ENCODE results near the gene CYP2W1.

The CYP2W1 gene

DNA sequence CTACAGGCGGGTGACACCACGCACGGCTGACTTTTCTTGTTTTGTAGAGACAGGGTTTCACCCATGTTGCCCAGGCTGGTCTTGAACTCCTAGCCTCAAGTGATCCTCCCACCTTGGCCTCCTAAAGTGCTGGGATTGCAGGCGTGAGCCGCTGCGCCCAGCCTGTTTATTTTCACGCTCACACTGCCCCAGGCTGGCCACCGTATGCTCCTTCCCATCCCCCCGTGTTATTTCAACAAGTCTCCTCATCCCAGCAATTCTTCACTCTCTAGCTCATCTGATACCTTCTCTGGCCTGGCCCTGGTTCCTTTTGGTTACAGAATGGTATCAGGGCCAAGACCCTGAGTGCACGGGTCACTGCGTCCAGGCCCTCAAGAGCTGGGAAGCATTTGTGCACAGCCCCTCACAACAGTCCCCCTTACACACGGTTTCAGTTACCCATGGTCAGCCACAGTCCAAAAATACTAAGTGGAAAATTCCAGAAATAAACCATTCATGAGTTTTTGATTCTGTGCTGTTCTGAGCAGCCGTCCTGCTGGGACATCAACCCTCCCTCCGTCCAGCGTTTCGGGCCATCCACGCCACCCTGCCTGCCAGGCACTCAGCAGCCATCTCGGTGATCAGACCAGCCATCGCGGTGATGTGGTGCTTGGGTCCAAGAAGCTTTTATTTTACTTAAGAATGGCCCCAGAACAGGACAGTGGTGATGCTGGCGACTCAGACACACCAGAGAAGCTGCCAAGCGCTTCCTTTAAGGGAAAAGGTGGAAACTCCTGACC lies 16.5 kb upstream of the CYP2W1 start:
- DNase-seq: no peak

DNA sequence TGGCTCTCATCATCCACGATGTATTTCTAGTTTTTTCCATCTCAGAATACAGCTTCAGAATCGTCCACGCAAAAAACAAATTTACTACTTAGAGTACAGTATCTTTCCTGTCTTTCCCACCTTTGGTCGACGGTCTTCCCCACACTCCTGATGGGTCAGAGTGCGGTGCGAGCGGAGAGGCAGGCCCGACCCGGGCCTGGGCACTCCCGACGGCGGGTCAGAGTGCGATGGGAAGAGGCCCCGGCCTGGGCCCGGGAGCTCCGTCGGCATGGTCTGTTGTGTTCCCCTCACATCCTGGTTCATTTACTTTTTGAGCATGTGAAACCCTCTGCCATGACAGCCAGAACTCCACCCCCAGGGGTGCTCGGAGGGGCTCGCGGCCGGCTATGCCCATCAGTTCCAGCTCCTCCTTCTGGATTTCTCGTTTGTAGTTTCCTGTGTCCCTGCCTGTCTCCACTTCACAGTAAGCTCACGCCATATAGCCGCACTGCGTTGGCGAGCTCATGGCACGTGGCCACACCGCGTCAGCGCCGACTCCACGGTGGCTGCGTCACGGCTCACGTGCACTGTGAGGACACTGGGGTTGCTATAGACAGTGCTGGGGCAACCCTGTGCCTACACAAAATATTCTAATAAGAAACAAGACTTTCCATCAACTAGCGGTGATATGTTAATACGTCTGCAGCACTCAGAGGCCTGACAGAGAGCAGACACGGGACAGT lies 15.5 kb upstream of the CYP2W1 start:
- DNase-seq: no peak

DNA sequence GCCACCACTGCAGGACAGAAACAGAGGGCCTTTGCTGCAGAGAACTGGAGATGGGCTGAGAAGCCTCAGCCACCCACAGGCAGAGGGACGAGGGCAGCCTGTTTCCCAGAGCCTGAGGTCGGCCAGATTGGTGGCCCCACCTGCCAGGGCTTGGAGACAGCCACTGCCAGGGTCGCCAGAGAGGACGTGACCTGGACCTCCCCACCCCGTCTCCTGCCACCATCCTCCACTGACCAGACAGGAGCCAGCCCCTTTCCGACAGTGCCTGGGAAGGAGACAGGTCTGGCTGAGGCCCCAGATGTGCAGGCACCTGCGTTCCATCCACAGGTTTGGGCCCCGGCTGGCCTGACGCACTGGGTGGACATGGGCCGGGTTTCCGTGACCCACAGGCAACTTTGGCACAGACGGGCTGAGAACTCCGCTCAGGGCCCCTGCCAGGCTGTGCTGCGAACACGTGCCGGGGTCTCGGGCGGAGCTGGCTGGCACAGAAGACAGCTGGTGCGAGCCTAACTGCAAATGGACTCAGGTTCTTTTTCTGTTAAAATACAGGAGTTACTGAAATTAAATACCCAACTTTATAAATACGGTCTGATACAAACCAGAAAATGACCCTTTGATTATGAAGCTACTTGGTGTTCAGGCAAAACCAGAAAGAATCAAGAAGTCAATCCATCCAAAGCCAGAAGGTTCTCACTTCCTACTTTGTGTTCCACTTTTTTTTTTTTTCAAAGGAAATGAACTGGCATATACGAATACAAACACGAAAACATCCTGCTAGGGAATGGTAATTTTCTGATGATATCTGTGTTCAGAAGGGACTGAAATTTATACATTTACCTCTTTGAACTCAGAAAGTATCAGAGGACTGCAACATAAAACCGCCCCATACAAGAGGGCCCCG lies 14.5 kb upstream of the CYP2W1 start:
- DNase-seq: no peak

DNA sequence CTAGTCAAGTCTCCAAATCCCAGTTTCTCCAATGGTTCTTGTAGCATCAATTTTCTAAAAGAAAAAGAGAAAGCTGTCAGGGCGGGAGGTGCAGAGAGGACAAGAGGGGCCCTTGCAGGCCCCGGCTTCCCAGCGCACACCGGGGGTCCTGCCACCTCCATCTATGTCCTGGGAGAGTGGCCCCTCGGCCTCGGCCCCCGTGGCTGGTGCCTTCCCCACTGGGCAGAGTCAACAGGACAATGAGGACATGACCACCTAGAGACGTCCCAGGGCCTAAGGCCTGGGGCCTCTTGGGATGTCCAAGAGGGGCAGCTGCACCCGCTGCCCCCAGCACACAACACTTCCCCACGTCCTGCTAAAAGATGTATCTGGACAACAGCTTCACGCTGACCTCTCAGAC lies 13.6 kb upstream of the CYP2W1 start:
- DNase-seq: no peak

DNA sequence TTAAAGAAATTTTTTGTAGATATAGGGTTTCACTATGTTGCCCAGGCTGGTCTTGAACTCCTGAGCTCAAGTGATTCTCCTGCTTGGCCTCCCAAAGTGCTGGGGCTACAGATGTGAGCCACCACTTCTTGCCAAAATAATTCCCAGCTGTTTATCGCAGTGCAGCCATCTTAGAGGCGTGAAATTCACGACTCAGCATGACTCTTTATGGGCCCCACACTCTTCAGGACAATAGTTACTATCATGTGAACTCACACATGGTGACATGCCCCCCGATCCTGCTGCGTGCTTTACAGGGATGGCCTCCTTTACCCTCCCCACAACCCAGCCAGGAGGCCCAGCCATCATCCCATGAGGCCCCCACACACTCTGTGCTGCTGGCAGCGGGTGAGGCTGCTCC lies 12.2 kb upstream of the CYP2W1 start:
- DNase-seq: no peak

DNA sequence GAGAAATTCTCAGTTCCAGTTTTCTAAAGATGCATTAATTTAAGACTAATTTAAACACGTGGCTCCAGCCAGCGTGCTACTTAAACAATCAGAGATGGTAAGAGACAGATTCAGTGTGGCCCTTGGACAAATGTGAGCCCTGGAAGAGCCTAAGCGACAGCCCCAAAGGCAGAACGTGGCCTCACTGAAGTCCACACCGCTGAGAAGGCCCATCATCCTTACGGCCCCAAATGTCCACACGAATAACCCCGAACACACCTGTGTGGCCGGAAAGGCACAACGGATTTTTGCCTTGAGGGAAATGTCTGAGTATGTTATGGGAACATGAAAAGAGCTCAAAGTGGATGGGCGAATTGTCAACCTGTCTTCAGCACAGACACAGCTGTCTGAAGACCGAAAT lies 10.9 kb upstream of the CYP2W1 start:
- DNase-seq: no peak

DNA sequence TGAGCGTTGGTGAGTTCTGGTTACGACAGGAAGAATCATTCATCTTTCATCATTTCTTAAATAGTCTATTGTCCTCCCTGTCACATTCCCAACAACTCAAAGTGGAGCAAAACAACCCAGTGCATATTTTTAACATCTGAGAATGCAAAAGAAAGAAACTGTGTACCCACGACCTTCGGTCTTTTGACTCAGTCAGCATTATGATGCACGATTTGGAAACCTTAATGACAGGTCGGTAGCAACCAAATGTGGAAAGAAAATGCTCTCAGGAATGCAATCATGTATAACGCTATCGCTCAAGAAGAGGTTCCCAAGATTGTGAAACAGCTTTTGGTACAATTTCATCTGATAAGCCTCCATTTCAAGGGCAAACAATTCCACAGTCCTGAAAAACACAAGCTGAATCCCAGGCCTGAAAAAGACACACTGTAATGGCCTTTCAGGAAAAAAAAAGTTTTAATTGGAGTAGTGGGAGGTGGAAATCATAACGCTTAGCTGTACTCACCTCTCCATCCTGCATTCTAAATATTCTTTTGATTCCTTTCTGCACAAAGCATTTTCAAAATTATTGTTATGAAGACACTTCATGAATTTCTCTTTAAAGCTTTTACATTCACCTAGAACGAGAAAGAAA lies 10.2 kb upstream of the CYP2W1 start:
- DNase-seq: no peak

DNA sequence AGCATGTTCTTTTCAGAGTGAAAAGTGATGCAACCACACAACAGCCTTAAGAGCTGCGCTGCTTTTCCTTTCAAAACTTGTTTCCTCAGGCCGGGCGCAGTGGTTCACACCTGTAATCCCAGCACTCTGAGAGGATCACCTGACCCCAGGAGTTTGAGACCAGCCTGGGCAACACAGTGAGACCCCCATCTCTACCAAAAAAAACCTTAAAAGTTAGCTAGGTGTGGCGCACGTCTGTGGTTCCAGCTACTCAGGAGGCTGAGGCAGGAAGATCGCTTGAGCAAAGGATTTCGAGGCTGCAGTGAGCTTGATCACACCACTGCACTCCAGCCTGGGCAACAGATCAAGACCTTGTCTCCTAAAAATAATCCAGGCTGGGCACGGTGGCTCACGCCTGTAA lies 9.7 kb upstream of the CYP2W1 start:
- no peak for DNase-seq

DNA sequence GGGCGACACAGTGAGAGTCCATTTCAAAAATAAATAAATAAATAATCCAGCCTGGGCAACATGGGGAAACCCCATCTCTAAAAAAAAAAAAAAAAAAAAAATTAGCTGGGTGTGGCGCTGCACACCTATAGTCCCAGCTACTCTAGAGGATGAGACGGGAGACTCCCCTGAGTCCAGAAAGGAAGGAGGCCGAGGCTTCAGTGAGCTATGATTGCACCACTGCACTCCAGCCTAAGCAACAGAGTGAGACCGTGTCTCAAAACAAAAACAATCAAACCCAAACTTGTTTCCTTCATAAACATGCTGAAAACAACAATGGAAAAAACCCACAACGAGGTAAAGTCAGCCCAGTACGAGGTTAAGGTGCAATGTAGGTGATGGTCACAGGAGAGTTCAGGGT lies 8.8 kb upstream of the CYP2W1 start:
- DNase-seq: no peak

DNA sequence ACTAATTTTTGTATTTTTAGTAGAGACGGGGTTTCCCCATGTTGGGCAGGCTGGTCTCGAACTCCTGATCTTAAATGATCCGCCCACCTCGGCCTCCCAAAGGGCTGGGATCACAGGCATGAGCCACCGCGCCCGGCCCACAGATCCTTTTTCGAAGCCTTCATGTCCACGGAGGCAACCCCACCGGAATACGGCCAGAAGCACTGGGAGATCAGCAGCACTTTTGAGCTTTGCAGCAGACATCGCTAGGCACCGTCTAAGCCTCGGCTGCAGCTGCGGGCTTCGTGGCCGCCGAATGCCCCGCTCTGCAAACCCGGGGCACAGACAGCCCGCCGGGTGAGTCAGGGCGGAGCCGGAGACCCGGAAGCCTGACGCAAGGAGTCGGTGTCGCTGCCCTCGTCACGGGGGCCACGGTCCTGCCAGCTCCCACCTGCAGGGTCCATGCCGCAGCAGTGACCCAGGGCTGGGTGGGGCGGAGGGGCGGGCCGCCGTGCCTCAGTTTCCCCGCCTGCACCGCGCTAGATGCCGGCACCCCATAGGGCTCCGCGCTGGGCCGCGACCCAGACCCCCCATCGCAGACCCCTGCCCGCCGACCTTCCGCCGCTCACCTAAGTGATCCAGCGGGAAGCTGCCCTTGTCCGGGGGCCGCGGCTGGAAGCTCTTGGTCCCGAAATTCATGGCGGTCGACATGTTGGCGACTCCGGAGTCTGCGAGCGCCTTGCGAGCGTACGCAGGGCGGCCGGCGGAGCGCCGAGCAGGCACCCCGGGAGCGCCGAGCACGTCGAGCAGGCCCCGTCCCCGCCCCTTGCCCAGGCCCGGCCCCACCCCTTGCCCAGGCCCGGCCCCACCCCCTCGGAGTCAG lies 7.9 kb upstream of the CYP2W1 start, which contains the start of gene COX19:
TSS of gene COX19 (minus strand) at position 730 of the 862 bp plus-strand sequence. CDS start at position 690, 40 bp downstream.
- DNase-seq: peak; percentile 75

DNA sequence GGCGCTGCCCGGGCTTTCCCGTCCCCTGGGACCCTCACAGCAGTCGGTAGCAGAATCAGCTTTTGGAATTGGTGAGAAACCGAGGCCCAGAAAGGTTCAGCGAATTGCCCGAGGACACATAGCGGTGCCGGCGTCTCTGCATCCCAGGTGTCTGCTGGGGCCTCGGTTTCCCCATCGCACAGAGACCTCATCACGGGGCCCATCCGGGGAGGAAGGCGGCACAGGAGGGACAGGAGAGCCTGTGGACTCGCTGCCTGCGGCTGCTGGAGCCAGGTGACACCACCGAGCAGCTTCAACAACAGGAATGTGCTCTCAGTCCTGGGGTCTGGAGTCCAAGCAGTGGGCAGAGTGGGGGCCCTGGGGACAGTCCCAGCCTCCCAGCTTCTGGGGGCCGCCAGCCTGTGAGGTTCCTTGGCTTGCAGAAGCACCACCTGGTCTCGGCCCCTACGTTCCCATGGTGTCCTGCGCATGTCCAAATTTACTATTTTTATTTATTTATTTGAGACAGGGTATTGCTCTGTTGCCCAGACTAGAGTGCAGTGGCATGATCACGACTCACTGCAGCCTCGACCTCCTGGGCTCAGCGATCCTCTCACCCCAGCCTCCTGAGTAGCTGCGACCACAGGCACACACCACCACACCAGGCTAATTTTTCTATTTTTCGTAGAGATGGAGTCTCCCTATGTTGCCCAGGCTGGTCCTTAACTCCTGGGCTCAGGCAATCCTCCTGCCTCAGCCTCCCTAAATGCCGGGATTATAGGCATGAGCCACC lies 7.1 kb upstream of the CYP2W1 start:
- DNase-seq: no peak

DNA sequence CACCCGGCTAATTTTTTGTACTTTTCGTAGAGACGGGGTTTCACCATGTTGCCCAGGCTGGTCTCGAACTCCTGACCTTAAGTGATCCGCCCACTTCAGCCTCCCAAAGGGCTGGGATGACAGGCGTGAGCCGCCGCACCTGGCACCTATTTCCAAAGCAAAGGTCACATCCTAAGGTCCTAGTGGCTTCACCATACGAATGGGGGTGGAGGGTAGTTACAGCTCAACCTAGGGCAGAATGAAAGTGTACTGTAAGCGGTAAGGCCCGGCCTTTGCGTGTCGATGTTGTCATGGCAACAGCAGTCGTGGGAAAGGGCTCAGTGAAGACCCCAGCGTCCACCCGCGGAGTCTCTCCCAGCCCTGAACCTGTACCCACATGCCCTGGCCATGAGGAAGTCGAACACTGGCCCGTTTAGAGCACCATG lies 6.1 kb upstream of the CYP2W1 start:
- DNase-seq: no peak

DNA sequence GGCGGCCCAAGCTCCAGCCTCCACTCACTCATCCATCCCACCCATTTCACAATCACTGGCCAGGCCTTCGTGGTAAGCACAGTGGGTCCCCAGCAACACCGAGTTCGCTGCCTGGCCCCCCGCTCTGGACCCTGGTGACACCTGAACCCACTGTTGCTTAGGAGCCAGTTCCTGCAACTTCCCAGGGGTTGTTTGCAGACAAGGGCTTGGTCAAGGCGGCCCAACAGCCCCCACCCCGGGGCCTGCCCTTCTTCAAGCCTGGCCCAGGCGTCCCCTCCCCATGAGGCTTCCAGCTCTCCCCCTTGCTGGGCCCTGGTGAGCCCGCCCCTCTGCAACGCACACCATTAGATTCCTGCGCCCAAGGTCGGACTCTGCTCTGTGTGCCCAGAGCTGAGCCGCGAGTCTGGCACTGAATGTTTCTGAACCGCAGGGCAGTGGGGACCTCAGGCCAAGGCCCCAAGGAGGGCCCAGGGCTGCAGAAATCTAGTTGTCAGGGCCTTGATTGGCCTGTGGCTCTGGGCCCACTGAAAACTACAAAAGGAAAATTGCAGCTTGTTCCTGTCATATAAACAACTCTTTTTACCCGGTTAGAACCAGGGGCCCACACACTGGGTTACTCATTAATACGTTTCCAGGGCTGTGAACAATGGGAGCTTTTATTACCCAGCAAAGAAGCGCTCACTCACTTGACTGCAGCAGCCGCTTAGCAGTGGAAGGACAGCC lies 5.5 kb upstream of the CYP2W1 start:
- no peak for DNase-seq

DNA sequence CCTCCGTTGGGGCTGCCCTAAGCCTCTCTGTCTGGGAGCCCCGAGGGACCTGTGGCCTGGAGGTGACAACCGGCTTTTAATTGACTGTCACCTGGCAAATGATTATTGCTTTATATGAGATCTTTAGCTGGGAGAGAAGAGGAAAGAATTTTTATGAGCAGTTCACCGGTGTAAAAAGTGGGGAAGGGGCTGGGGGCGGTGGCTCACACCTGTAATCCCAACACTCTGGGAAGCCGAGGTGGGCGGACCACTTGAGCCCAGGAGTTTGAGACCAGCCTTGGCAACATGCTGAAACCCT lies 5.0 kb upstream of the CYP2W1 start:
- DNase-seq: no peak

DNA sequence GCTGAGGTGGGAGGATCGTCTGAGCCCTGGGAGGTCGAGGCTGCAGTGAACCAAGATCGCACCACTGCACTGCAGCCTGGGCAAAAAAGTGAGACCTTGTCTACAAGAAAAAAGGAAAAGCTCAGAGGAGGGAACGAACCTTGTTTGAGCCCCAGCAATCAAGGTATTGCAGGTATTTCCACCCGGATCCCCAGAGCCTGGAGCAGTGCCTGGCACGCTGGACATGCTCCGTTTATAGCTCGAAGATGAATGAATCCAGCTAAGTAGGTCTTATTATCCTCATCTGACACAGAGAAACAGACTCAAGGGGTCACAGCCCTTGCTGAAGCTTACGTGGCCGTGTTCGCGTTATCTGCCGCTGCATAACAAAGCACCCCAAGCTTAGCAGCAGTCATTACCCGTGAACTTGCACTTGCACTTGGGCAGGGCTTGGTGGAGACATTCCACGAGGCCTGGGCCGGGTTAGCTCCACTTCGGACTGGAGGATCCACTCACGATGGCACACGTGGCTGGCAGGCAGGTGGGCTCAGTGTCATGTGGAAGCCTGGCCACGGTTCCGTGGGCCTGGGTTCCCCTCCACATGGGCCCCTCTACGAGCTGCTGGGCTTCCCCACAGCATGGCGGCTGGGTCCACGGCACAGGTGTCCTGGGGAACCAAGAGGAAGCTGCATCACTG lies 4.4 kb upstream of the CYP2W1 start:
- no peak for DNase-seq

DNA sequence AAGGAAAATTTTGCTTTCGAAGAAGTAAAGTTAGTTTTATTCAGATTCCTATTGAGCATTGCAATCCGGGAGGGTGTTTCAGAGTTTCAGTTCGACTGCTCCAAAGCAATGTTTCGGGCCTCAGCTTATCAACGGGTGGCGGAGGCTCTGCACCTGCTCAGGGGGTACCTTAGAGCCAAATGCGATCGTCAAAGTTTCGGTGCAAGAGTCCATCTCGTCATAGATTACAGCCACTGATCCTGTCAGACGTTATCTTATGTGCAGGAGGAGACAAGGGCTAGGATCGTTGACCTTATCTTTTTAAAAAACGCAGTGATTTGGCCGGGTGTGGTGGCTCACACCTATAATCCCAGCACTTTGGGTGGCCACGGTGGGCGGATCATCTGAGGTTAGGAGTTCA lies 3.8 kb upstream of the CYP2W1 start:
- DNase-seq: no peak

DNA sequence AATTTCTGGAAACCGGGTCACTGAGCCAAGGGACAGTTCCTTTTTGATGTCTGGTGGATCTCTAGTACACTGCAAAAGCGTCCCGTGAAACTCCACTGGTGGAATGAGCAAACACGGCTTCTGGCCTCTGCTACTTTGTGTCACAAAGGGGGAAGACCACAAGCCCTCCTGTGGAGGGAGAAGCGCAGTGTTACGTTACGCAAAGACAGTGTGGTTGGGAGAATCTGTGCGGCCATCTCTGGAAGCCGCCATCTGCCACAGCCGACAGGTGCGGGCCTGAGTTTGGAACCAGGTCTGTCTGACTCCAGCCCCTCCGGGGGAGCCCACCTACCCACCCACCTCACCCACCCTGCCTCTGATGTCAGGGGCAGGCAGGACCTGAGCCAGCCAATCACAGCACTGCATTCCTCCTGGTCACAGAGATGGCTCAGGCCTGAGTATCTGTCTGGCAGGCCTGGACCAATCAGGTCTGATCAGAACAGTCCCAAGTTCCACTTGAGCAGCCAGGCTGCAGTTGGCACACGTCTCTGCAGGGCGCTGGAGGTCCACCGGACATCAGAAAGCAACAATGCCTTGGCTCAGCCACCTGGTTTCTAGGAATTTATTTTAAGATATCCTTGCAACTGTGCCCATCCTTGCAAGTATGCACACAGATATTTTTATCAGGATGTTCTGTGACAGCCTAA lies 3.0 kb upstream of the CYP2W1 start:
- peak; percentile 26 for DNase-seq

DNA sequence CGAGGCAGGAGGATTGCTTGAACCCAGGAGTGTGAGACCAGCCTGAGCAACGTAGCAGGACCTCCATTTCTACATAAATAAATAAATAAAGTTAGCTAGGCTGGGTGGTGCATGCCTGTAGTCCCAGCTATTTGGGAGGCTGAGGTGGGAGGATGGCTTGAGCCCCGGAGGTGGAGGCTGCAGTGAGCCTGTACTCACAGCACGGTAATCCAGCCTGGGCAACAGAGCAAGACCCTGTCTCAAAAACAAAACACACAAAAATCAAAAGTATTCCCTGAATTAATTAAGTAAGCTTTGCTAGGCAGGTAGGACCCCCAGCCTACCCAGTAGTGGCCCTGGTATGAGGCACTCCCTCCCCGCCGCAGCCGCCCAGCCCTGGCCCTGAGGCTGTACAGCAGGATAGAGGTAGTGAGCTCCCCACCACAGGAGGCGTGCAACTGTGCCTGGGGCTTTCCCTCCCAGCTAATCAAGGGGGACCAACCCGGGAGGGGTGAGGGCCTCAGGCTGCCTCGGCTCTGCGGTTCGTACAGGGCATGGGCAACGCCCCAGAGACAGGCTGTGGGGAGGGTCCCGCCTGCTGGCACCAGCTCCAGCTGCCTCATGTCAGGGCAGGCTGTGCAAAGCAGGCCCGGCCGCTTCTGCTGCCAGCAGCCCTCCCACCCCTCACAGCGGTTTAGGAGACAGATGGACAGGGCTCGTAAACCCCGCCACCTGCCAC lies 1.0 kb upstream of the CYP2W1 start:
- peak; percentile 97 for DNase-seq

Measured in NCI-H2171 treated with DMSO at 0.1 percent for 48 hours (cell line).